Osteoblast (primary cell): Measurements from ENCODE around the gene CREB5. TPM values are rescaled to one million over a fixed set of nuclear protein-coding genes. Genes with fewer than 3 reads are reported as not detected.

Source experiments
- DNase-seq: peaks from one replicate; pipeline ENCODE4 v3.0.0; 2011; ENCODE audit warnings: low spot score, mixed read lengths; ENCODE audit not compliant: insufficient read length; ENCODE audit errors: missing footprints
- H2AFZ ChIP-seq: 2 replicates; pipeline ENCODE4 v1.6.0; 2011; ENCODE audit warnings: mild to moderate bottlenecking, low read length
- H3K27ac ChIP-seq: 2 replicates; pipeline ENCODE4 v1.5.1; 2011; ENCODE audit warnings: mild to moderate bottlenecking, low read depth, low read length, moderate library complexity
- H3K27me3 ChIP-seq: 2 replicates; pipeline ENCODE4 v1.6.0; 2012; ENCODE audit warnings: mild to moderate bottlenecking, control low read depth, inconsistent platforms, low read length, moderate library complexity; ENCODE audit not compliant: insufficient read depth
- H3K36me3 ChIP-seq: 2 replicates; pipeline ENCODE4 v1.5.1; 2011; ENCODE audit warnings: mild to moderate bottlenecking, low read length, control low read depth, moderate library complexity; ENCODE audit not compliant: insufficient read depth
- H3K4me1 ChIP-seq: 2 replicates; pipeline ENCODE4 v1.5.1; 2011; ENCODE audit warnings: mild to moderate bottlenecking, low read length, control low read depth, moderate library complexity; ENCODE audit not compliant: insufficient read depth
- H3K4me2 ChIP-seq: 2 replicates; pipeline ENCODE4 v1.6.0; 2011; ENCODE audit warnings: mild to moderate bottlenecking, low read length; ENCODE audit not compliant: insufficient read depth
- H3K4me3 ChIP-seq: fragments of 200-600 bp; sonication (generic); 3 replicates; pipeline ENCODE4 v1.5.1; 2012; ENCODE audit warnings: mild to moderate bottlenecking, low read length, inconsistent platforms; ENCODE audit not compliant: insufficient read depth
- H3K79me2 ChIP-seq: 2 replicates; pipeline ENCODE4 v1.6.0; 2012; ENCODE audit warnings: mild to moderate bottlenecking, low read length, control low read depth, inconsistent platforms; ENCODE audit not compliant: insufficient read depth
- H3K9me3 ChIP-seq: 2 replicates; pipeline ENCODE4 v1.5.1; 2011; ENCODE audit warnings: low read depth, low read length, control low read depth
- H4K20me1 ChIP-seq: 2 replicates; pipeline ENCODE4 v1.6.0; 2012; ENCODE audit warnings: mild to moderate bottlenecking, low read length, control low read depth; ENCODE audit not compliant: insufficient read depth
- CTCF ChIP-seq: IDR thresholded peaks from 2 replicates; pipeline ENCODE4 v1.5.1; 2011; ENCODE audit warnings: mild to moderate bottlenecking, low read depth, low read length, moderate library complexity; ENCODE audit errors: extremely low read depth
- total RNA-seq: library from RNA; depleted of rRNA; stranded (reverse); fragments of >200 nt; gene quantifications from 2 replicates; pipeline ENCODE4 v1.2.3, GENCODE V29; 2012

Gene CREB5
- total RNA-seq, 1 donor: 5.1 TPM

GRCh38 chr7:28840592-28840995, 428.3 kb downstream of the CREB5 start:
- no peak overlapping the region for H3K4me2 ChIP-seq
- no peaks in the 10 kb centered on the region for H4K20me1 ChIP-seq
- H3K27ac ChIP-seq: no peak overlapping the region
- no peaks in the 10 kb centered on the region for H3K36me3 ChIP-seq
- no peak overlapping the region for H2AFZ ChIP-seq
- H3K27me3 ChIP-seq: peaks cover 14% of the 10 kb centered on the region
- TF ChIP-seq CTCF: peak; percentile 61
- no peaks in the 10 kb centered on the region for H3K79me2 ChIP-seq
- DNase-seq: no peak
- H3K4me1 ChIP-seq: peaks cover 2% of the 10 kb centered on the region
- no peak overlapping the region for H3K4me3 ChIP-seq
- no peaks in the 10 kb centered on the region for H3K9me3 ChIP-seq

GRCh38 chr7:28841766-28842165, 429.4 kb downstream of the CREB5 start:
- Histone ChIP-seq H3K79me2 (no peaks in the 10 kb centered on the region), H3K27ac (no peak overlapping the region), H3K9me3 (peaks cover 3% of the 10 kb centered on the region), H3K36me3 (no peaks in the 10 kb centered on the region), H3K4me3 (no peak overlapping the region), H3K4me1 (no peaks in the 10 kb centered on the region), H4K20me1 (no peaks in the 10 kb centered on the region), H3K27me3 (peaks cover 14% of the 10 kb centered on the region), H3K4me2 (no peak overlapping the region), H2AFZ (no peak overlapping the region)
- TF ChIP-seq CTCF: no peak
- no peak for DNase-seq

- Histone ChIP-seq H3K4me1 (no peaks in the 10 kb centered on the region), H3K4me3 (no peak overlapping the region), H3K36me3 (no peaks in the 10 kb centered on the region), H3K27me3 (peaks cover 14% of the 10 kb centered on the region), H2AFZ (no peak overlapping the region), H3K27ac (no peak overlapping the region), H3K79me2 (no peaks in the 10 kb centered on the region), H4K20me1 (no peaks in the 10 kb centered on the region), H3K9me3 (peaks cover 3% of the 10 kb centered on the region), H3K4me2 (no peak overlapping the region)
- no peak for TF ChIP-seq CTCF
- no peak for DNase-seq
Observed at GRCh38 chr7:28842769-28843295, 430.5 kb downstream of the CREB5 start.

GRCh38 chr7:28845106-28845505, 432.8 kb downstream of the CREB5 start:
- DNase-seq: no peak
- H3K27ac ChIP-seq: no peak overlapping the region
- TF ChIP-seq CTCF: no peak
- no peaks in the 10 kb centered on the region for H3K36me3 ChIP-seq
- no peaks in the 10 kb centered on the region for H3K4me1 ChIP-seq
- H3K4me3 ChIP-seq: no peak overlapping the region
- H4K20me1 ChIP-seq: no peaks in the 10 kb centered on the region
- peaks cover 3% of the 10 kb centered on the region for H3K9me3 ChIP-seq
- H3K79me2 ChIP-seq: no peaks in the 10 kb centered on the region
- no peak overlapping the region for H2AFZ ChIP-seq
- H3K4me2 ChIP-seq: no peak overlapping the region
- H3K27me3 ChIP-seq: peaks cover 24% of the 10 kb centered on the region
